SK-N-MC (cell line): ENCODE results near the gene ITGA7.

Experiments used
- DNase-seq: peaks from one replicate; pipeline ENCODE4 v3.0.0-alpha.2; 2011; ENCODE audit warnings: low read depth, low spot score
- H3K27ac ChIP-seq: fragments of 200-600 bp; sonication (generic); 2 replicates; pipeline ENCODE4 v1.5.1; 2016; ENCODE audit warnings: mixed run types
- H3K36me3 ChIP-seq: fragments of 200-600 bp; sonication (generic); 2 replicates; pipeline ENCODE4 v1.6.1; 2017; ENCODE audit warnings: antibody characterized with exemption, low read length, mixed read lengths; ENCODE audit not compliant: insufficient read depth
- H3K4me3 ChIP-seq: fragments of 200-600 bp; sonication (generic); 2 replicates; pipeline ENCODE4 v1.5.1; 2016
- H3K9ac ChIP-seq: fragments of 200-600 bp; sonication (generic); 2 replicates; pipeline ENCODE4 v1.8.0; 2017; ENCODE audit warnings: mixed run types, mixed read lengths; ENCODE audit not compliant: insufficient read length
- H3K9me3 ChIP-seq: fragments of 200-600 bp; sonication (generic); 2 replicates; pipeline ENCODE4 v1.6.1; 2017; ENCODE audit warnings: low read depth, mild to moderate bottlenecking, antibody characterized with exemption, low read length, moderate library complexity, mixed read lengths
- EZH2 ChIP-seq: fragments of 200-600 bp; sonication (generic); IDR thresholded peaks from one replicate; pipeline ENCODE4 v1.6.1; 2017; ENCODE audit warnings: antibody characterized with exemption
- FOXP2 ChIP-seq: optimal IDR thresholded peaks from 2 replicates; pipeline ENCODE3; 2011; ENCODE audit warnings: mild to moderate bottlenecking, moderate library complexity; ENCODE audit not compliant: insufficient read depth; ENCODE audit errors: extremely low read length, control extremely low read depth
- POLR2AphosphoS5 ChIP-seq: IDR thresholded peaks from 2 replicates; pipeline ENCODE4 v1.6.1; 2012; ENCODE audit warnings: mild to moderate bottlenecking, low read depth, low read length, borderline replicate concordance

The ITGA7 gene

GRCh38 chr12:55723516-55724225, 16.0 kb upstream of the ITGA7 start:
- TF ChIP-seq FOXP2 = no peak
- TF ChIP-seq EZH2 = no peak
- no peak for TF ChIP-seq POLR2AphosphoS5
- H3K9ac ChIP-seq = no peak overlapping the region
- no peaks in the 10 kb centered on the region for H3K9me3 ChIP-seq
- no peak overlapping the region for H3K27ac ChIP-seq
- no peak for DNase-seq
- H3K4me3 ChIP-seq = no peak overlapping the region
- peaks cover 32% of the 10 kb centered on the region for H3K36me3 ChIP-seq

- no peak overlapping the region for H3K27ac ChIP-seq
- no peak for DNase-seq
- no peak overlapping the region for H3K9ac ChIP-seq
Measured at GRCh38 chr12:55722948-55723347, 15.2 kb upstream of the ITGA7 start.

GRCh38 chr12:55721601-55722213, 14.0 kb upstream of the ITGA7 start:
- Histone ChIP-seq H3K36me3 (peaks cover 27% of the 10 kb centered on the region), H3K27ac (no peak overlapping the region), H3K9me3 (no peaks in the 10 kb centered on the region), H3K9ac (no peak overlapping the region), H3K4me3 (no peak overlapping the region)
- no peak for TF ChIP-seq EZH2
- no peak for TF ChIP-seq FOXP2
- no peak for TF ChIP-seq POLR2AphosphoS5
- DNase-seq = no peak

More at GRCh38 chr12:55722948-55723347, 15.2 kb upstream of the ITGA7 start:
- no peak for TF ChIP-seq EZH2
- TF ChIP-seq FOXP2 = no peak
- TF ChIP-seq POLR2AphosphoS5 = no peak
- no peak overlapping the region for H3K4me3 ChIP-seq
- no peaks in the 10 kb centered on the region for H3K9me3 ChIP-seq
- H3K36me3 ChIP-seq = peaks cover 32% of the 10 kb centered on the region

GRCh38 chr12:55720894-55721444, 13.3 kb upstream of the ITGA7 start:
- Histone ChIP-seq H3K4me3 (no peak overlapping the region), H3K36me3 (peaks cover 22% of the 10 kb centered on the region), H3K9me3 (no peaks in the 10 kb centered on the region), H3K9ac (no peak overlapping the region), H3K27ac (no peak overlapping the region)
- peak; percentile 36; the same call in 1 of the 2 replicates for TF ChIP-seq POLR2AphosphoS5
- no peak for TF ChIP-seq FOXP2
- no peak for TF ChIP-seq EZH2
- no peak for DNase-seq

- Histone ChIP-seq H3K27ac (no peak within 1 kb of the TSS), H3K9ac (no peak within 1 kb of the TSS), H3K4me3 (no peak within 1 kb of the TSS), H3K9me3 (no peaks in the 10 kb centered on the region), H3K36me3 (peaks cover 13% of the 10 kb centered on the region)
- no peak for TF ChIP-seq POLR2AphosphoS5
- TF ChIP-seq EZH2 = no peak
- no peak for TF ChIP-seq FOXP2
- DNase-seq = no peak
Measured at GRCh38 chr12:55720071-55720564, 12.4 kb upstream of the ITGA7 start, which contains the start of gene RDH5. Gene RDH5 (plus strand): TSS chr12:55720393. CDS start chr12:55721185, 792 bp downstream.

- no peak for DNase-seq
- Histone ChIP-seq H3K27ac (no peak overlapping the region), H3K9ac (no peak overlapping the region), H3K4me3 (no peak overlapping the region), H3K36me3 (peaks cover 7% of the 10 kb centered on the region), H3K9me3 (no peaks in the 10 kb centered on the region)
- TF ChIP-seq POLR2AphosphoS5 (no peak), EZH2 (no peak), FOXP2 (no peak)
Measured at GRCh38 chr12:55719371-55719770, 11.7 kb upstream of the ITGA7 start.

GRCh38 chr12:55718624-55719275, 11.0 kb upstream of the ITGA7 start:
- Histone ChIP-seq H3K9me3 (no peaks in the 10 kb centered on the region), H3K36me3 (peaks cover under 1% of the 10 kb centered on the region; the same call in 1 of the 2 replicates), H3K4me3 (peak overlapping the region; percentile 30), H3K27ac (peak overlapping the region; percentile 45; the same call in 1 of the 2 replicates), H3K9ac (no peak overlapping the region)
- no peak for TF ChIP-seq POLR2AphosphoS5
- no peak for TF ChIP-seq EZH2
- TF ChIP-seq FOXP2 = no peak
- no peak for DNase-seq

- Histone ChIP-seq H3K9ac (no peak overlapping the region), H3K4me3 (peak overlapping the region; percentile 30; the same call in 1 of the 2 replicates), H3K9me3 (no peaks in the 10 kb centered on the region), H3K36me3 (no peaks in the 10 kb centered on the region), H3K27ac (peak overlapping the region; percentile 45; the same call in 1 of the 2 replicates)
- DNase-seq = no peak
- TF ChIP-seq EZH2 = no peak
- no peak for TF ChIP-seq FOXP2
- no peak for TF ChIP-seq POLR2AphosphoS5
Measured at GRCh38 chr12:55718015-55718414, 10.3 kb upstream of the ITGA7 start.
